MCF 10A (cell line): ENCODE results near the gene MB21D2. TPM values are rescaled to one million over a fixed set of nuclear protein-coding genes. Genes with fewer than 3 reads are reported as not detected.
A peak's percentile ranks its signal among the peaks of the same experiment; 100 is the strongest.

ENCODE experiments used
- BruUV-seq: library from RNA; stranded (reverse); fragments of 400-500 nt; replicated peaks from 2 replicates; lab custom pipeline; 2021; lab: Mats Ljungman, UMichigan
- CTCF ChIA-PET: fragments of 300-600 bp; sonication (Branson Sonifier 250); formaldehyde crosslinking; extraction: SDS; loops from one replicate; lab custom pipeline; 2021; ENCODE audit warnings: antibody characterized with exemption, inconsistent platforms; lab: Yijun Ruan, JAX
- POLR2A ChIA-PET: fragments of 300-600, 350-650 bp; sonication (Branson Sonifier 250); formaldehyde crosslinking; extraction: SDS; loops from one replicate; lab custom pipeline; 2020; ENCODE audit warnings: antibody characterized with exemption, inconsistent platforms; lab: Yijun Ruan, JAX
- DNase-seq: peaks from one replicate; pipeline ENCODE4 v3.0.0-alpha.2; 2018; ENCODE audit not compliant: unreplicated experiment
- H3K27ac Mint-ChIP-seq: one replicate; pipeline ENCODE4 v1.8.0; 2022; ENCODE audit warnings: mild to moderate bottlenecking, low read depth, mixed read lengths; ENCODE audit not compliant: unreplicated experiment
- H3K27me3 Mint-ChIP-seq: one replicate; pipeline ENCODE4 v1.8.0; 2022; ENCODE audit warnings: mixed read lengths; ENCODE audit not compliant: insufficient read depth, unreplicated experiment
- H3K36me3 Mint-ChIP-seq: one replicate; pipeline ENCODE4 v1.8.0; 2022; ENCODE audit warnings: mild to moderate bottlenecking, moderate library complexity, mixed read lengths; ENCODE audit not compliant: insufficient read depth, unreplicated experiment
- H3K4me1 Mint-ChIP-seq: one replicate; pipeline ENCODE4 v1.8.0; 2022; ENCODE audit warnings: mixed read lengths; ENCODE audit not compliant: insufficient read depth, unreplicated experiment
- H3K4me3 Mint-ChIP-seq: one replicate; pipeline ENCODE4 v1.8.0; 2022; ENCODE audit warnings: mild to moderate bottlenecking, moderate library complexity, mixed read lengths; ENCODE audit not compliant: unreplicated experiment
- H3K9me3 Mint-ChIP-seq: one replicate; pipeline ENCODE4 v1.8.0; 2022; ENCODE audit warnings: mixed read lengths; ENCODE audit not compliant: unreplicated experiment
- intact Hi-C: fragments of 100-400 bp; cut with micrococcal nuclease; formaldehyde crosslinking; loops from 2 replicates; pipeline ENCODE4 v1.14.1; 2022
- total RNA-seq: library from RNA; stranded (reverse); gene quantifications from 2 replicates; pipeline ENCODE4 v1.2.3, GENCODE V29; 2022
- TF ChIP-seq, protein P1 (sequence below): fragments of 200-600 bp; IDR thresholded peaks from one replicate; pipeline ENCODE4 v1.8.0; 2022; ENCODE audit warnings: antibody characterized with exemption, mild to moderate bottlenecking; ENCODE audit not compliant: unreplicated experiment

MB21D2 gene
- total RNA-seq, 1 experiment from 2014 or later = 4.4 TPM

GRCh38 chr3:192825657-192826200 lies 91.9 kb downstream of the MB21D2 start:
- DNase-seq = peak; percentile 94
- BruUV-seq = no TSS peak
- TF ChIP-seq, protein P1, sequence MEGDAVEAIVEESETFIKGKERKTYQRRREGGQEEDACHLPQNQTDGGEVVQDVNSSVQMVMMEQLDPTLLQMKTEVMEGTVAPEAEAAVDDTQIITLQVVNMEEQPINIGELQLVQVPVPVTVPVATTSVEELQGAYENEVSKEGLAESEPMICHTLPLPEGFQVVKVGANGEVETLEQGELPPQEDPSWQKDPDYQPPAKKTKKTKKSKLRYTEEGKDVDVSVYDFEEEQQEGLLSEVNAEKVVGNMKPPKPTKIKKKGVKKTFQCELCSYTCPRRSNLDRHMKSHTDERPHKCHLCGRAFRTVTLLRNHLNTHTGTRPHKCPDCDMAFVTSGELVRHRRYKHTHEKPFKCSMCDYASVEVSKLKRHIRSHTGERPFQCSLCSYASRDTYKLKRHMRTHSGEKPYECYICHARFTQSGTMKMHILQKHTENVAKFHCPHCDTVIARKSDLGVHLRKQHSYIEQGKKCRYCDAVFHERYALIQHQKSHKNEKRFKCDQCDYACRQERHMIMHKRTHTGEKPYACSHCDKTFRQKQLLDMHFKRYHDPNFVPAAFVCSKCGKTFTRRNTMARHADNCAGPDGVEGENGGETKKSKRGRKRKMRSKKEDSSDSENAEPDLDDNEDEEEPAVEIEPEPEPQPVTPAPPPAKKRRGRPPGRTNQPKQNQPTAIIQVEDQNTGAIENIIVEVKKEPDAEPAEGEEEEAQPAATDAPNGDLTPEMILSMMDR = no peak
- peaks cover 20% of the 10 kb centered on the region for H3K4me1 Mint-ChIP-seq
- intact Hi-C loops = no loop called here
- H3K27ac Mint-ChIP-seq = no peak overlapping the region
- no peaks in the 10 kb centered on the region for H3K9me3 Mint-ChIP-seq
- no peak overlapping the region for H3K4me3 Mint-ChIP-seq
- no peaks in the 10 kb centered on the region for H3K36me3 Mint-ChIP-seq
- ChIA-PET CTCF (interaction anchor here (0.6 to 5.3 kb wide), 4 partner anchors 9 to 216 kb away, joined by 4 to 31 read pairs (median 6); no protein-coding TSS in a partner anchor), POLR2A (interaction anchor here (1.5 to 1.6 kb wide), 2 partner anchors 10 to 103 kb away, joined by 4 read pairs; no protein-coding TSS in a partner anchor)
- no peaks in the 10 kb centered on the region for H3K27me3 Mint-ChIP-seq

GRCh38 chr3:192825216-192825615 lies 92.4 kb downstream of the MB21D2 start:
- DNase-seq = no peak
- intact Hi-C loops = no loop called here
- BruUV-seq = no TSS peak
- no peaks in the 10 kb centered on the region for H3K27me3 Mint-ChIP-seq
- TF ChIP-seq, protein P1 = no peak
- ChIA-PET POLR2A (interaction anchor here (0.6 to 1.5 kb wide), 2 partner anchors 10 to 29 kb away, joined by 4 read pairs; no protein-coding TSS in a partner anchor), CTCF (interaction anchor here (0.6 to 5.3 kb wide), 4 partner anchors 9 to 216 kb away, joined by 4 to 31 read pairs (median 6); no protein-coding TSS in a partner anchor)
- H3K4me3 Mint-ChIP-seq = no peak overlapping the region
- H3K36me3 Mint-ChIP-seq = no peaks in the 10 kb centered on the region
- H3K4me1 Mint-ChIP-seq = peaks cover 16% of the 10 kb centered on the region
- no peak overlapping the region for H3K27ac Mint-ChIP-seq
- no peaks in the 10 kb centered on the region for H3K9me3 Mint-ChIP-seq

DNA sequence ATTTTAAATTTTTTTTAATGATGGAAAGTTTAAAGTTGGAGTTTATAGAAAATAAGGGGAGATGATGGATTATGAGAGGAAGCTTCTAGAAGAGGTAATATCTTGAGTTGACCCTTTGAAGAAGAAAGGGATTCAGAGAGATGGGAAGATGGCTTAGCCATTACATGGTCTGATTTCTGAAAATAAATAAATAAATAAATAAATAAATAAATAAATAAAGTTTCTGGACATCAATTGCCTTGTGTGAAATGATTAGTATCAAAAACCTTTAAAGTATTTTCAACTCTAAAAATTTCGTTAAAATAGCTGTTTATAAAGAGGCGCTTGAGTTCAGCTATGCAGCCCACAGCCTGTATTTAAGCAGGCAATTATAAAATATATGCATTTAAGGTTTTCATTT lies 93.3 kb downstream of the MB21D2 start:
- TF ChIP-seq, protein P1 = no peak
- POLR2A ChIA-PET = interaction anchor here (0.9 to 1.8 kb wide), 3 partner anchors 9 to 116 kb away, joined by 3 to 5 read pairs (median 4); no protein-coding TSS in a partner anchor
- H3K36me3 Mint-ChIP-seq = no peaks in the 10 kb centered on the region
- no TSS peak for BruUV-seq
- intact Hi-C loops = no loop called here
- DNase-seq = no peak
- no peaks in the 10 kb centered on the region for H3K27me3 Mint-ChIP-seq
- H3K4me1 Mint-ChIP-seq = peaks cover 25% of the 10 kb centered on the region
- no peak overlapping the region for H3K4me3 Mint-ChIP-seq
- no peaks in the 10 kb centered on the region for H3K9me3 Mint-ChIP-seq
- CTCF ChIA-PET = interaction anchor here (0.6 to 5.3 kb wide), 6 partner anchors 11 to 748 kb away, joined by 3 to 31 read pairs (median 3); no protein-coding TSS in a partner anchor
- H3K27ac Mint-ChIP-seq = no peak overlapping the region

DNA sequence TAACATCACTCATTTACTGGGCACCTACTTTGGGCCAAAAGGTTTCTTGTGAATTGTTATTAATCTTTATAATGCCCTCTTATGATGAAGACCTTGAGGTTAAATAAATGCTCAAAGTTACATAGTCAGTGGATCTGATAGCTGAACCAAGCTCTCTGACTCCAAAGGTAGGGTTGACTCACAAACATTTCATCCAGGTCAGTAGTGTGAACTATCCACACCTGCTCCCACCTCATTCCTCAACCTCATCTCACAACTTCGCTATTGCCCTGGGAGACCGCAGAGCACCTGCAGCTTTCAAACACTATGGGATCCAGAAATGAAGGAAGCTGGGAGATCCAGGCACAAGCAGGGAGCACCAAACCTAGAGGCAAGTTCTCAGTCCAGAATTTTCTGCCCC lies 96.5 kb downstream of the MB21D2 start:
- Mint-ChIP-seq H3K4me3 (no peak overlapping the region), H3K4me1 (peaks cover 46% of the 10 kb centered on the region), H3K27ac (no peak overlapping the region), H3K9me3 (no peaks in the 10 kb centered on the region), H3K36me3 (no peaks in the 10 kb centered on the region), H3K27me3 (no peaks in the 10 kb centered on the region)
- TF ChIP-seq, protein P1 = no peak
- POLR2A ChIA-PET = interaction anchor here (0.5 to 0.6 kb wide), 2 partner anchors 12 to 30 kb away, joined by 3 read pairs; no protein-coding TSS in a partner anchor
- CTCF ChIA-PET = interaction anchor here (0.6 to 13.3 kb wide), 5 partner anchors 95 to 752 kb away, joined by 3 to 489 read pairs (median 3); no protein-coding TSS in a partner anchor
- no TSS peak for BruUV-seq
- intact Hi-C loops = no loop called here
- no peak for DNase-seq
